SK-N-SH (cell line): Measurements from ENCODE around the gene ZNF697. TPM values are rescaled to one million over a fixed set of nuclear protein-coding genes. Genes with fewer than 3 reads are reported as not detected.
"Not testable (repeated sequence)": the region's sequence is repeated elsewhere in the genome, so short reads cannot be mapped to it uniquely, and the experiment has no call there.

Experiments used
- CTCF ChIA-PET: fragments of 300-600, 350-600 bp; formaldehyde crosslinking; extraction: SDS; loops from one replicate; lab custom pipeline; 2021; lab: Yijun Ruan, JAX
- POLR2A ChIA-PET: fragments of 350-600 bp; sonication (Branson Sonifier 250); formaldehyde crosslinking; extraction: SDS; loops from one replicate; lab custom pipeline; 2020; ENCODE audit warnings: antibody characterized with exemption, inconsistent platforms; lab: Yijun Ruan, JAX
- DNase-seq: peaks from one replicate; pipeline ENCODE4 v3.0.0; 2012
- H2AFZ ChIP-seq: fragments of 200-600 bp; sonication (generic); 2 replicates; pipeline ENCODE4 v1.8.1; 2016; ENCODE audit warnings: antibody characterized with exemption, mild to moderate bottlenecking, low read depth
- H3F3A ChIP-seq: fragments of 200-600 bp; sonication (generic); replicated peaks from 2 replicates; pipeline ENCODE3; 2016; ENCODE audit warnings: antibody characterized with exemption, mild to moderate bottlenecking; ENCODE audit not compliant: insufficient read depth
- H3K27ac ChIP-seq, 2 experiments: fragments of 200-500 bp in 1 of 2; fragments of 200-600 bp in 1 of 2; sonication (Bioruptor generic) in 1 of 2; sonication (generic), shearing (Covaris generic) in 1 of 2; 2 replicates each; pipeline versions ENCODE4 v1.5.1 to v1.6.1; 2014 to 2016; ENCODE audit warnings: low read depth in 2 of 2, inconsistent platforms in 1 of 2, low read length in 1 of 2, mild to moderate bottlenecking in 1 of 2, mixed read lengths in 1 of 2
- H3K27me3 ChIP-seq: fragments of 200-600 bp; sonication (generic), shearing (Covaris generic); 2 replicates; pipeline ENCODE4 v1.6.1; 2016; ENCODE audit warnings: mixed run types; ENCODE audit not compliant: insufficient read depth
- H3K36me3 ChIP-seq, 2 experiments: fragments of 200-500 bp in 1 of 2; fragments of 200-600 bp in 1 of 2; sonication (Bioruptor generic) in 1 of 2; sonication (generic) in 1 of 2; replicated peaks in 1 of 2; 2 replicates each; pipeline versions ENCODE3 to v1.5.1; 2014 to 2016; ENCODE audit warnings: low read length in 1 of 2, mild to moderate bottlenecking in 1 of 2; ENCODE audit not compliant: insufficient read depth in 2 of 2, control insufficient read depth in 1 of 2
- H3K4me1 ChIP-seq, 2 experiments: fragments of 200-500 bp in 1 of 2; fragments of 200-600 bp in 1 of 2; sonication (Bioruptor generic) in 1 of 2; sonication (generic), shearing (Covaris generic) in 1 of 2; 2 replicates each; pipeline versions ENCODE4 v1.5.1 to v1.6.1; 2014 to 2016; ENCODE audit warnings: low read depth in 1 of 2, low read length in 1 of 2, mixed run types in 1 of 2; ENCODE audit not compliant: insufficient read depth in 2 of 2, control insufficient read depth in 1 of 2
- H3K4me2 ChIP-seq: fragments of 200-600 bp; sonication (generic), shearing (Covaris generic); 2 replicates; pipeline ENCODE4 v1.6.1; 2017; ENCODE audit warnings: mixed run types
- H3K4me3 ChIP-seq, 2 experiments: fragments of 200-500 bp in 1 of 2; fragments of 200-600 bp in 1 of 2; sonication (Bioruptor generic) in 1 of 2; sonication (generic), shearing (Covaris generic) in 1 of 2; 2 replicates each; pipeline versions ENCODE4 v1.5.1 to v1.8.1; 2014 to 2016; ENCODE audit warnings: low read depth in 2 of 2, inconsistent platforms in 1 of 2, low read length in 1 of 2, mild to moderate bottlenecking in 1 of 2, mixed read lengths in 1 of 2, moderate library complexity in 1 of 2
- H3K79me2 ChIP-seq: fragments of 200-600 bp; sonication (generic); 2 replicates; pipeline ENCODE4 v1.8.1; 2017; ENCODE audit warnings: mild to moderate bottlenecking; ENCODE audit not compliant: insufficient read depth
- H3K9ac ChIP-seq: fragments of 200-600 bp; sonication (generic); 2 replicates; pipeline ENCODE4 v1.6.1; 2017; ENCODE audit warnings: mixed run types
- H3K9me2 ChIP-seq: fragments of 200-600 bp; sonication (generic); 2 replicates; pipeline ENCODE4 v1.6.1; 2017; ENCODE audit warnings: mixed run types
- H3K9me3 ChIP-seq: fragments of 200-600 bp; sonication (generic); 2 replicates; pipeline ENCODE4 v1.6.1; 2017; ENCODE audit warnings: mixed run types, mild to moderate bottlenecking, moderate library complexity
- H4K20me1 ChIP-seq: fragments of 200-600 bp; sonication (generic); 2 replicates; pipeline ENCODE4 v1.6.1; 2017; ENCODE audit warnings: mild to moderate bottlenecking, mixed run types; ENCODE audit not compliant: insufficient read depth
- EZH2phosphoT487 ChIP-seq: fragments of 200-600 bp; sonication (generic); IDR thresholded peaks from 2 replicates; pipeline ENCODE4 v1.6.1; 2017; ENCODE audit warnings: low read depth, mixed run types, mild to moderate bottlenecking, antibody characterized with exemption, moderate library complexity, borderline replicate concordance
- FOSL2 ChIP-seq: IDR thresholded peaks from 2 replicates; pipeline ENCODE4 v1.4.0; 2012; ENCODE audit warnings: low read depth, mild to moderate bottlenecking, moderate library complexity, borderline replicate concordance
- FOXM1 ChIP-seq: IDR thresholded peaks from 2 replicates; pipeline ENCODE4 v1.4.0; 2012; ENCODE audit warnings: low read depth, mild to moderate bottlenecking
- GABPA ChIP-seq: IDR thresholded peaks from 2 replicates; pipeline ENCODE4 v1.4.0; 2012; ENCODE audit warnings: low read depth, mild to moderate bottlenecking
- MEF2A ChIP-seq: IDR thresholded peaks from 2 replicates; pipeline ENCODE4 v1.4.0; 2012; ENCODE audit warnings: low read depth, borderline replicate concordance
- MXI1 ChIP-seq: IDR thresholded peaks from 2 replicates; pipeline ENCODE4 v1.6.1; 2012; ENCODE audit warnings: mild to moderate bottlenecking, low read depth, low read length, improper control_type of control experiment
- NRF1 ChIP-seq: IDR thresholded peaks from 2 replicates; pipeline ENCODE4 v1.6.1; 2012; ENCODE audit warnings: low read depth, mild to moderate bottlenecking, low read length
- POLR2AphosphoS5 ChIP-seq: IDR thresholded peaks from 2 replicates; pipeline ENCODE4 v1.6.1; 2012; ENCODE audit warnings: low read depth, low read length
- RXRA ChIP-seq: IDR thresholded peaks from 2 replicates; pipeline ENCODE4 v1.4.0; 2012; ENCODE audit warnings: low read depth, mild to moderate bottlenecking, borderline replicate concordance
- SIN3A ChIP-seq: IDR thresholded peaks from 2 replicates; pipeline ENCODE4 v1.6.1; 2012; ENCODE audit warnings: low read depth, mild to moderate bottlenecking, low read length, moderate library complexity, borderline replicate concordance
- YY1 ChIP-seq: IDR thresholded peaks from 2 replicates; pipeline ENCODE4 v1.4.0; 2012; ENCODE audit warnings: low read depth, mild to moderate bottlenecking
- WGBS: methylation state at CpG from one replicate; pipeline ENCODE4 v1.1.6; 2017; ENCODE audit warnings: low lambda C conversion rate; 5-methylcytosine and 5-hydroxymethylcytosine counted together
- polyA plus RNA-seq, 3 experiments: library from polyadenylated mRNA; depleted of rRNA; stranded (reverse); fragments of >200 nt; gene quantifications; 2 replicates each; pipeline ENCODE4 v1.2.3, GENCODE V29; 2012
- TF ChIP-seq, protein P1 (sequence below): IDR thresholded peaks from 2 replicates; pipeline ENCODE4 v1.4.0; 2012; ENCODE audit warnings: low read depth
- TF ChIP-seq, protein P2 (sequence below): IDR thresholded peaks from 2 replicates; pipeline ENCODE4 v1.4.0; 2012; ENCODE audit warnings: low read depth, borderline replicate concordance
- TF ChIP-seq, protein P3 (sequence below): IDR thresholded peaks from 2 replicates; pipeline ENCODE4; 2012

The ZNF697 gene
- polyA plus RNA-seq, 1 of the 3 experiments (the other 2 are of a cell fraction) = 3.4 TPM

DNA sequence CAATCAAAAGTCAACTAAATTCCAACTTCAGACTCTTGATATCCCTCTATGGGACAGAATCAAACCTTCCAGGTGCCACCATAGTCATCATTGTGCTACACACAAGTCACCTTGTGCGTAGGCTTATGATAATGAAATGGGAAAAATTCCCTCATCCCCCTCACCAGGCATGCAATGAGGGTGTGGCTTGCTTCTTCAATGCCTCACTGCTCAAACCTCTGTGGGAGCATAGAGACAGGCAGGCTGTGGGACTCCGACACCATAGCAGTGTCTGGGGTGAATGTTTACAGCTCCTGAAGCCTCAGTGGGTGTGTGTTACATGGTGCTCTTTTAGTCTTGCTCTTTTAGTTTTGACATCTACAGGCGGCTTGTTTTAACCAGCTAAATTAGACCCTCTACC is 42.4 kb downstream of the ZNF697 start:
- TF ChIP-seq GABPA (no peak), NRF1 (no peak), RXRA (no peak), SIN3A (no peak), POLR2AphosphoS5 (no peak), EZH2phosphoT487 (no peak), MXI1 (no peak), MEF2A (no peak), FOXM1 (no peak), FOSL2 (no peak), YY1 (no peak)
- TF ChIP-seq, protein P1, sequence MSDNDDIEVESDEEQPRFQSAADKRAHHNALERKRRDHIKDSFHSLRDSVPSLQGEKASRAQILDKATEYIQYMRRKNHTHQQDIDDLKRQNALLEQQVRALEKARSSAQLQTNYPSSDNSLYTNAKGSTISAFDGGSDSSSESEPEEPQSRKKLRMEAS = no peak
- TF ChIP-seq, protein P2, sequence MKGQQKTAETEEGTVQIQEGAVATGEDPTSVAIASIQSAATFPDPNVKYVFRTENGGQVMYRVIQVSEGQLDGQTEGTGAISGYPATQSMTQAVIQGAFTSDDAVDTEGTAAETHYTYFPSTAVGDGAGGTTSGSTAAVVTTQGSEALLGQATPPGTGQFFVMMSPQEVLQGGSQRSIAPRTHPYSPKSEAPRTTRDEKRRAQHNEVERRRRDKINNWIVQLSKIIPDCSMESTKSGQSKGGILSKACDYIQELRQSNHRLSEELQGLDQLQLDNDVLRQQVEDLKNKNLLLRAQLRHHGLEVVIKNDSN = no peak
- Histone ChIP-seq H3K4me2 (no peak overlapping the region), H3K27me3 (no peaks in the 10 kb centered on the region), H3K36me3 (no peaks in the 10 kb centered on the region), H3K9me2 (no peaks in the 10 kb centered on the region), H2AFZ (no peak overlapping the region), H3K9ac (no peak overlapping the region), H3K27ac (no peak overlapping the region), H4K20me1 (no peaks in the 10 kb centered on the region), H3K79me2 (no peaks in the 10 kb centered on the region), H3K4me1 (peaks cover 0 to 9% of the 10 kb centered on the region in 2 experiments; a peak in 2 of 4 replicates), H3K9me3 (no peaks in the 10 kb centered on the region), H3F3A (no peaks in the 10 kb centered on the region), H3K4me3 (no peak overlapping the region)
- POLR2A ChIA-PET = no interaction called here
- CTCF ChIA-PET = interaction anchor here (1.1 to 1.5 kb wide), 3 partner anchors 64 to 70 kb away, joined by 3 to 6 read pairs (median 3); no protein-coding TSS in a partner anchor
- 81% methylated on average over 2 of the region's 3 CpGs for WGBS
- DNase-seq = no peak

DNA sequence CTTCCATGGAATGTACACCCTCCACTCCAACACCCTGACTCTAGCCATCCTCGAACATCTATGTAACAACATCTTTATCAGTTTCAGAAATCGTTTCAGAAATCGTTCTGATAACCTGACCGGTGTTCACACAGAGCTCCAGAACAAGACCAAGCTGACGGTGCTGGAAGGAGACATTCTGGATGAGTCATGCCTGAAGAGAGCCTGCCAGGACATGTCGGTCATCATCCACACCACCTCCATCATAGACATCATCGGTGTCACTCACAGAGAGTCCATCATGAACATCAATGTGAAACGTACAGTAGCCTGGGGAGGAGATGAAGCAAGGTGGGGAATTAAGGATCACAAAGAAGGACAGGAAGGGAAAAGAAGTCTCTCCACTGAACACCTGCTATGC is 43.0 kb downstream of the ZNF697 start:
- H3K27me3 ChIP-seq, H3K27ac ChIP-seq, H3K4me2 ChIP-seq, H3K9ac ChIP-seq, H3F3A ChIP-seq, H3K9me3 ChIP-seq, H3K36me3 ChIP-seq, DNase-seq, H3K4me1 ChIP-seq, H2AFZ ChIP-seq, H3K79me2 ChIP-seq, H3K9me2 ChIP-seq, POLR2A ChIA-PET, H3K4me3 ChIP-seq, H4K20me1 ChIP-seq: not testable (repeated sequence)
- 37% methylated on average over 8 of the region's 8 CpGs for WGBS
- CTCF ChIA-PET = interaction anchor here (1.5 kb wide), 1 partner anchor 70 kb away, joined by 6 read pairs; no protein-coding TSS in a partner anchor
- TF ChIP-seq, protein P3, sequence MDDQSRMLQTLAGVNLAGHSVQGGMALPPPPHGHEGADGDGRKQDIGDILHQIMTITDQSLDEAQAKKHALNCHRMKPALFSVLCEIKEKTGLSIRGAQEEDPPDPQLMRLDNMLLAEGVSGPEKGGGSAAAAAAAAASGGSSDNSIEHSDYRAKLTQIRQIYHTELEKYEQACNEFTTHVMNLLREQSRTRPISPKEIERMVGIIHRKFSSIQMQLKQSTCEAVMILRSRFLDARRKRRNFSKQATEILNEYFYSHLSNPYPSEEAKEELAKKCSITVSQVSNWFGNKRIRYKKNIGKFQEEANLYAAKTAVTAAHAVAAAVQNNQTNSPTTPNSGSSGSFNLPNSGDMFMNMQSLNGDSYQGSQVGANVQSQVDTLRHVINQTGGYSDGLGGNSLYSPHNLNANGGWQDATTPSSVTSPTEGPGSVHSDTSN = peak; percentile 55
